Coronary artery (tissue), 2 donors: ENCODE measurements around the gene PPP1R36.

Experiments used
- DNase-seq: peaks from one replicate; pipeline ENCODE4 v3.0.0-alpha.2; 2017; ENCODE audit warnings: low spot score
- H3K27ac ChIP-seq, 2 donors: fragments of 200-600 bp; sonication (generic); one replicate each; pipeline ENCODE4 v1.5.1; 2016 to 2019
- H3K4me3 ChIP-seq: fragments of 200-600 bp; sonication (generic); 2 replicates; pipeline ENCODE4 v1.5.1; 2016; ENCODE audit warnings: mild to moderate bottlenecking, moderate library complexity
- CTCF ChIP-seq: fragments of 200-600 bp; sonication (generic); IDR thresholded peaks from one replicate; pipeline ENCODE4 v1.5.1; 2019; ENCODE audit warnings: antibody characterized with exemption

Gene PPP1R36

GRCh38 chr14:64604881-64605280, 55.1 kb downstream of the PPP1R36 start:
- TF ChIP-seq CTCF, result no peak
- no peak overlapping the region for H3K4me3 ChIP-seq
- DNase-seq, result no peak
- H3K27ac ChIP-seq, result no peak overlapping the region

GRCh38 chr14:64605926-64606685, 56.3 kb downstream of the PPP1R36 start:
- no peak for TF ChIP-seq CTCF
- no peak for DNase-seq
- no peak overlapping the region for H3K4me3 ChIP-seq
- H3K27ac ChIP-seq, result no peak overlapping the region

DNA sequence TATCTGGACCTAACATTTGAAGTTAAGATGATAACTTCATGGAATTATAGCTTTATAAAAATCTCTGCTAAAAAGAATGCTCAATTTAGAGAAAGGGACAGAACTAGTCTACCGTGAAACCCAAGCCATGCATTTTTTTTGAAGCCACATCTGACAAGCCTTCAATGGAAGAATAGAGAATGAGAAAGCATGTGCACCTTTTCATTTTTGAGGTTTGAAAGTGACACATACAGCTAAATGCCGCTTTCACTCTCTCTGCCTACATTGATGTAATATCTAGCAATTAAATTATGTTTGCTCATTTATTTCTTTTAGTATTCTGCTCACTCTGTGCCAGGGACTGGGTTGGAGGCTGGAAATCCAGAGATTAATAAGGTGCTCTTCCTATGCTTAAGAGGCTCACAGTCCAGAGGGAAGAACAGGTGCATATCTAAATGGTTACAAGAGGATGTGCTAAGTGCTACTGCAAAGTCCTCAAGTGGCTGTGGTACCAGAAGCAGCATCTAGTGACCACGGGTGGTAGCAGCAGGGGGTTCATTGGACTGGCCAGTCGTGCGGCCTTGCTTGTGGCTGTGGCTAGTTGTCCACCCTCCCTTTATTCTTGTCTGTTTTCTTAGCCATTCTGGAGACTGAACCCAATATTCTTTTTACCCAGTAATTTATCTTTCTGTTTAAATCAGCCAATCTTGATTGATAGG, 60.4 kb downstream of the PPP1R36 start:
- no peak for TF ChIP-seq CTCF
- Histone ChIP-seq H3K27ac (no peak overlapping the region), H3K4me3 (no peak overlapping the region)
- no peak for DNase-seq

DNA sequence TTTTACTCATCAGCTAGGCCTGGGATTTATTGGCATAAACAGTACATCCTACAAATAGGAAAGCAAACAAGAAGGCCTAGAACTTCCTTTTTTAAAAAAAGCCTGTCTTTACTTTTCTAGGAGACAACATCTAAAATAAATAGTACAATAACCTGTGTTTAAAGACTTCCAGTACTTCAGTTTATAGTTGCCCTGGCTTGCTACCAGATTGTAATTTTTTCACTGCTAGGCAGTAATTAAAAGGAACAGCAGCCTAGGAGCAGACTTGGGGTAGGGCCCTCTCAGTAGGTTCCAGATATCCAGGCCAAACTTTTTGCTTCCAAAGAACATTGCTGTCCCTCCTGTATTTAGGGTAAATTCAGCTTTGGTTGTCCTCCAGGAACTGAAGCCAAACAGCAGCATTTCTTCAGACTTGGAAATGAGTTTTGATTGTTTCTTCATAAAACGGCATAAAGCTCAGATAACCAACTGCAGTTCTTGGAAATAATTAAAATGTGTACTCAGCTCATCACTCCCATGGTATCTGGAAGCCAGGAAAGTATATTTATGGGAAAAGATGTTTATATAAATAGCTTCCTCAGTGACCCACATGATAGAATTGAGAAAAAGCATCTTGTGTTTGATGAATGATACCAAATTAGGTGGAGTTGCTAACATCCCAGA, 61.7 kb downstream of the PPP1R36 start:
- Histone ChIP-seq H3K27ac (peak overlapping the region; percentile 45 to 50), H3K4me3 (no peak overlapping the region)
- no peak for DNase-seq
- no peak for TF ChIP-seq CTCF

GRCh38 chr14:64612021-64612380, 62.2 kb downstream of the PPP1R36 start:
- Histone ChIP-seq H3K4me3 (no peak overlapping the region), H3K27ac (peak overlapping the region in 1 of 2 donors; percentile 45)
- DNase-seq, result no peak
- no peak for TF ChIP-seq CTCF

- no peak for DNase-seq
- no peak for TF ChIP-seq CTCF
- H3K4me3 ChIP-seq, result no peak overlapping the region
- H3K27ac ChIP-seq, result no peak overlapping the region
Observed at GRCh38 chr14:64612971-64613666, 63.4 kb downstream of the PPP1R36 start.
